UCSD-AML1 (cell line): ENCODE results near the gene ADAMTS2.

Experiments
- DNase-seq: peaks from one replicate; lab custom pipeline; 2025; ENCODE audit not compliant: unreplicated experiment; lab: John Stamatoyannopoulos, UW

ADAMTS2 gene

GRCh38 chr5:179281694-179282093, 63.6 kb downstream of the ADAMTS2 start:
- no peak for DNase-seq

- no peak for DNase-seq
These were observed 65.2 kb downstream of the ADAMTS2 start for GRCh38 chr5:179280095-179280490.

GRCh38 chr5:179279347-179280094, 65.7 kb downstream of the ADAMTS2 start:
- no peak for DNase-seq

GRCh38 chr5:179278546-179278945, 66.7 kb downstream of the ADAMTS2 start:
- DNase-seq, result no peak

- no peak for DNase-seq
These were observed 67.1 kb downstream of the ADAMTS2 start for GRCh38 chr5:179278119-179278518.

- no peak for DNase-seq
These were observed 68.3 kb downstream of the ADAMTS2 start for GRCh38 chr5:179276838-179277395.

- no peak for DNase-seq
These were observed 69.1 kb downstream of the ADAMTS2 start for GRCh38 chr5:179275941-179276837.

GRCh38 chr5:179275381-179275878, 69.8 kb downstream of the ADAMTS2 start:
- no peak for DNase-seq

- DNase-seq, result no peak
These were observed 70.6 kb downstream of the ADAMTS2 start for GRCh38 chr5:179274321-179275315.

- DNase-seq, result no peak
These were observed 71.7 kb downstream of the ADAMTS2 start for GRCh38 chr5:179273441-179274145.

- no peak for DNase-seq
These were observed 72.2 kb downstream of the ADAMTS2 start for GRCh38 chr5:179273073-179273435.

GRCh38 chr5:179272326-179273072, 72.8 kb downstream of the ADAMTS2 start:
- DNase-seq, result no peak

GRCh38 chr5:179271821-179272325, 73.4 kb downstream of the ADAMTS2 start:
- no peak for DNase-seq

GRCh38 chr5:179271428-179271734, 73.9 kb downstream of the ADAMTS2 start:
- DNase-seq, result no peak

GRCh38 chr5:179270581-179271427, 74.5 kb downstream of the ADAMTS2 start:
- DNase-seq, result no peak

- no peak for DNase-seq
These were observed 75.3 kb downstream of the ADAMTS2 start for GRCh38 chr5:179269781-179270543.

- no peak for DNase-seq
These were observed 76.1 kb downstream of the ADAMTS2 start for GRCh38 chr5:179268966-179269693.
